ENCODE data around the gene HDAC4. TPM values are rescaled to one million over a fixed set of nuclear protein-coding genes. Genes with fewer than 3 reads are reported as not detected.

HDAC4 gene
- total and polyA plus RNA-seq, 9 of the 15 experiments (the other 6 are each of a cell fraction or from before 2014, with no cell fraction given) = 0.11 to 20.2 (median 4.0) TPM

- H3K27me3 ChIP-seq (ENCODE audit: control insufficient read depth in 2 of 2, insufficient read depth in 2 of 2, low read length in 2 of 2) = no peaks in the 10 kb centered on the region
- intact Hi-C loops (cut with micrococcal nuclease) (no loop called here), in situ Hi-C loops (cut with MboI) (no loop called here)
- no peaks in the 10 kb centered on the region for H3K9me1 ChIP-seq (ENCODE audit: control insufficient read depth, insufficient read depth, low read length)
- POLR2A ChIA-PET = no interaction called here
- H3K4me3 ChIP-seq = no peak overlapping the region
- 73% methylated on average over 14 of the region's 14 CpGs for WGBS (ENCODE audit: insufficient coverage, low coverage, missing lambda C conversion rate)
- no peak for ATAC-seq
- H3K9ac ChIP-seq (ENCODE audit: insufficient read depth in 1 of 2, low read depth in 2 of 2, low read length in 2 of 2) = no peak overlapping the region
- TF ChIP-seq THRA (IDR thresholded peaks at IDR 0.05) = no peak
- no peak for TF ChIP-seq PCBP2 (IDR thresholded peaks at IDR 0.05; ENCODE audit: low read depth, low read length, poor library complexity, severe bottlenecking)
- TF ChIP-seq CREBBP (IDR thresholded peaks at IDR 0.05; ENCODE audit: low read depth, low read length) = no peak
- TF ChIP-seq SIN3A (IDR thresholded peaks at IDR 0.05; ENCODE audit: borderline replicate concordance in 2 of 2, control insufficient read depth in 1 of 2, low read depth in 2 of 2, low read length in 2 of 2) = no peak
- no peak for TF ChIP-seq ZNF77 (CRISPR knock-in tag; IDR thresholded peaks at IDR 0.05)
- TF ChIP-seq ATF4 (CRISPR knock-in tag; IDR thresholded peaks at IDR 0.05) = no peak
- TF ChIP-seq HMG20B (CRISPR knock-in tag; IDR thresholded peaks at IDR 0.05) = no peak
- no peak for TF ChIP-seq BDP1 (IDR thresholded peaks at IDR 0.05; ENCODE audit: insufficient read depth, insufficient read length)
- TF ChIP-seq HOXB6 (CRISPR knock-in tag; IDR thresholded peaks at IDR 0.05; ENCODE audit: borderline replicate concordance) = no peak
- TF ChIP-seq ZNF408 (CRISPR knock-in tag; IDR thresholded peaks at IDR 0.05; ENCODE audit: low read depth) = no peak
- no peak for TF ChIP-seq ZNF274 (IDR thresholded peaks at IDR 0.05; ENCODE audit: borderline replicate concordance, low read depth, low read length)
- TF ChIP-seq MCM5 (IDR thresholded peaks at IDR 0.05; ENCODE audit: low read depth) = no peak
- TF ChIP-seq HLTF (IDR thresholded peaks at IDR 0.05) = no peak
- no peak for TF ChIP-seq ZNF740 (CRISPR knock-in tag; IDR thresholded peaks at IDR 0.05)
- no peak for TF ChIP-seq ZNF740 (tag; IDR thresholded peaks at IDR 0.05)
- no peak for FAIRE-seq
- CTCF ChIA-PET (ENCODE audit: low intra/inter-chr PET ratio) = no interaction called here
- no peaks in the 10 kb centered on the region for H3K9me3 ChIP-seq (replicated peaks; ENCODE audit: control insufficient read depth, insufficient read depth, low read depth, low read length)
- H3K4me2 ChIP-seq (ENCODE audit: insufficient read depth, low read length) = no peak overlapping the region
- no peak for DNase-seq (ENCODE audit: extremely low read depth in 1 of 4, low spot score in 3 of 4)
- H3K27ac ChIP-seq (ENCODE audit: extremely low read depth, low read depth, low read length) = no peak overlapping the region
- H3K79me2 ChIP-seq (ENCODE audit: control insufficient read depth, insufficient read depth, low read length) = no peaks in the 10 kb centered on the region
- H2AFZ ChIP-seq (ENCODE audit: low read depth, low read length) = no peak overlapping the region
- 0 out of 3 replicates have a peak, but pooled peaks cover 3% of the 10 kb centered on the region for H3K36me3 ChIP-seq (ENCODE audit: control insufficient read depth, insufficient read depth, low read length)
- peaks cover 0 to 6% of the 10 kb centered on the region in 2 experiments; a peak in 2 of 5 replicates for H3K4me1 ChIP-seq (replicated peaks in 1 of 2; ENCODE audit: control insufficient read depth in 2 of 2, insufficient read depth in 2 of 2, low read length in 2 of 2)
- H4K20me1 ChIP-seq (replicated peaks; ENCODE audit: control insufficient read depth, insufficient read depth, low read length) = no peaks in the 10 kb centered on the region
- BruUV-seq (replicated peaks) = no TSS peak
Measured at GRCh38 chr2:239109928-239110545, 290.8 kb downstream of the HDAC4 start.
